ENCODE data around the gene AAMDC. TPM values are rescaled to one million over a fixed set of nuclear protein-coding genes. Genes with fewer than 3 reads are reported as not detected.
"Not testable (repeated sequence)": the region's sequence is repeated elsewhere in the genome, so short reads cannot be mapped to it uniquely, and the experiment has no call there.

Gene AAMDC
- total and polyA plus RNA-seq, 4 donors: 9.0 to 55.7 (median 27.5) TPM

- no CpG with 5 or more reads among the region's 4 CpGs for WGBS (ENCODE audit: insufficient coverage)
- peaks cover 13% of the 10 kb centered on the region for H3K36me3 ChIP-seq (ENCODE audit: control insufficient read depth, insufficient read depth, low read length)
- H3K4me3 ChIP-seq (ENCODE audit: low read depth, low read length): not testable (repeated sequence)
Observed at GRCh38 chr11:77890619-77891056, 69.7 kb downstream of the AAMDC start.

GRCh38 chr11:77891256-77891655 is 70.3 kb downstream of the AAMDC start:
- not testable (repeated sequence) for H3K36me3 ChIP-seq (ENCODE audit: control insufficient read depth, insufficient read depth, low read length); DNase-seq (ENCODE audit: low read depth in 4 of 6, low spot score in 6 of 6); H3K27me3 ChIP-seq (ENCODE audit: control insufficient read depth, insufficient read depth, low read length); H3K27ac ChIP-seq (ENCODE audit: low read depth, low read length); H3K4me1 ChIP-seq (ENCODE audit: control insufficient read depth, insufficient read depth, low read length); H3K9me3 ChIP-seq (ENCODE audit: control insufficient read depth, insufficient read depth, low read length); H3K4me3 ChIP-seq (ENCODE audit: low read depth, low read length)
- 98% methylated on average over 6 of the region's 7 CpGs for WGBS (ENCODE audit: insufficient coverage)

More at GRCh38 chr11:77890619-77891056, 69.7 kb downstream of the AAMDC start:
- not testable (repeated sequence) for H3K27ac ChIP-seq (ENCODE audit: low read depth, low read length); H3K9me3 ChIP-seq (ENCODE audit: control insufficient read depth, insufficient read depth, low read length); H3K27me3 ChIP-seq (ENCODE audit: control insufficient read depth, insufficient read depth, low read length); H3K4me1 ChIP-seq (ENCODE audit: control insufficient read depth, insufficient read depth, low read length); DNase-seq (ENCODE audit: low read depth in 4 of 6, low spot score in 6 of 6)

GRCh38 chr11:77891703-77892102 is 70.8 kb downstream of the AAMDC start:
- H3K27me3 ChIP-seq (ENCODE audit: control insufficient read depth, insufficient read depth, low read length); H3K36me3 ChIP-seq (ENCODE audit: control insufficient read depth, insufficient read depth, low read length); DNase-seq (ENCODE audit: low read depth in 4 of 6, low spot score in 6 of 6); H3K9me3 ChIP-seq (ENCODE audit: control insufficient read depth, insufficient read depth, low read length); H3K27ac ChIP-seq (ENCODE audit: low read depth, low read length); H3K4me1 ChIP-seq (ENCODE audit: control insufficient read depth, insufficient read depth, low read length); H3K4me3 ChIP-seq (ENCODE audit: low read depth, low read length): not testable (repeated sequence)
- WGBS (ENCODE audit: insufficient coverage): no CpG with 5 or more reads among the region's 4 CpGs

GRCh38 chr11:77894949-77895348 is 74.0 kb downstream of the AAMDC start:
- H3K9me3 ChIP-seq (ENCODE audit: control insufficient read depth, insufficient read depth, low read length); H3K27me3 ChIP-seq (ENCODE audit: control insufficient read depth, insufficient read depth, low read length); H3K4me3 ChIP-seq (ENCODE audit: low read depth, low read length); H3K4me1 ChIP-seq (ENCODE audit: control insufficient read depth, insufficient read depth, low read length); H3K36me3 ChIP-seq (ENCODE audit: control insufficient read depth, insufficient read depth, low read length); DNase-seq (ENCODE audit: low read depth in 4 of 6, low spot score in 6 of 6); H3K27ac ChIP-seq (ENCODE audit: low read depth, low read length): not testable (repeated sequence)
- no CpG with 5 or more reads among the region's 1 CpG for WGBS (ENCODE audit: insufficient coverage)

GRCh38 chr11:77908835-77909234 is 87.9 kb downstream of the AAMDC start:
- H3K9me3 ChIP-seq (ENCODE audit: control insufficient read depth, insufficient read depth, low read length): no peaks in the 10 kb centered on the region
- H3K27me3 ChIP-seq (ENCODE audit: control insufficient read depth, insufficient read depth, low read length): no peaks in the 10 kb centered on the region
- no peaks in the 10 kb centered on the region for H3K4me1 ChIP-seq (ENCODE audit: control insufficient read depth, insufficient read depth, low read length)
- WGBS (ENCODE audit: insufficient coverage): no CpG with 5 or more reads among the region's 2 CpGs
- H3K27ac ChIP-seq (ENCODE audit: low read depth, low read length): no peak overlapping the region
- H3K4me3 ChIP-seq (ENCODE audit: low read depth, low read length): no peak overlapping the region
- no peak for DNase-seq (ENCODE audit: low read depth in 4 of 6, low spot score in 6 of 6)
- H3K36me3 ChIP-seq (ENCODE audit: control insufficient read depth, insufficient read depth, low read length): no peaks in the 10 kb centered on the region

- H3K36me3 ChIP-seq (ENCODE audit: control insufficient read depth, insufficient read depth, low read length): no peaks in the 10 kb centered on the region
- no peak overlapping the region for H3K4me3 ChIP-seq (ENCODE audit: low read depth, low read length)
- no peak for DNase-seq (ENCODE audit: low read depth in 4 of 6, low spot score in 6 of 6)
- WGBS (ENCODE audit: insufficient coverage): no CpG with 5 or more reads among the region's 2 CpGs
- no peak overlapping the region for H3K27ac ChIP-seq (ENCODE audit: low read depth, low read length)
- no peaks in the 10 kb centered on the region for H3K4me1 ChIP-seq (ENCODE audit: control insufficient read depth, insufficient read depth, low read length)
- no peaks in the 10 kb centered on the region for H3K27me3 ChIP-seq (ENCODE audit: control insufficient read depth, insufficient read depth, low read length)
- H3K9me3 ChIP-seq (ENCODE audit: control insufficient read depth, insufficient read depth, low read length): no peaks in the 10 kb centered on the region
Observed at GRCh38 chr11:77909277-77909676, 88.3 kb downstream of the AAMDC start.

GRCh38 chr11:77910828-77911227 is 89.9 kb downstream of the AAMDC start:
- no CpG with 5 or more reads among the region's 6 CpGs for WGBS (ENCODE audit: insufficient coverage)
- DNase-seq (ENCODE audit: low read depth in 4 of 6, low spot score in 6 of 6): peak in 1 of 6 donors; percentile 19
- H3K4me1 ChIP-seq (ENCODE audit: control insufficient read depth, insufficient read depth, low read length); H3K27ac ChIP-seq (ENCODE audit: low read depth, low read length); H3K9me3 ChIP-seq (ENCODE audit: control insufficient read depth, insufficient read depth, low read length); H3K4me3 ChIP-seq (ENCODE audit: low read depth, low read length); H3K27me3 ChIP-seq (ENCODE audit: control insufficient read depth, insufficient read depth, low read length); H3K36me3 ChIP-seq (ENCODE audit: control insufficient read depth, insufficient read depth, low read length): not testable (repeated sequence)

- H3K27me3 ChIP-seq (ENCODE audit: control insufficient read depth, insufficient read depth, low read length); H3K4me3 ChIP-seq (ENCODE audit: low read depth, low read length); H3K4me1 ChIP-seq (ENCODE audit: control insufficient read depth, insufficient read depth, low read length); H3K9me3 ChIP-seq (ENCODE audit: control insufficient read depth, insufficient read depth, low read length); DNase-seq (ENCODE audit: low read depth in 4 of 6, low spot score in 6 of 6): not testable (repeated sequence)
- Histone ChIP-seq H3K36me3 (ENCODE audit: control insufficient read depth, insufficient read depth, low read length) (peaks cover 10% of the 10 kb centered on the region), H3K27ac (ENCODE audit: low read depth, low read length) (peak overlapping the region; percentile 40)
- WGBS (ENCODE audit: insufficient coverage): no CpG with 5 or more reads among the region's 4 CpGs
Observed at GRCh38 chr11:77913608-77914306, 92.8 kb downstream of the AAMDC start.

- WGBS (ENCODE audit: insufficient coverage): 41% methylated on average over 2 of the region's 4 CpGs
- not testable (repeated sequence) for H3K4me3 ChIP-seq (ENCODE audit: low read depth, low read length); H3K4me1 ChIP-seq (ENCODE audit: control insufficient read depth, insufficient read depth, low read length); H3K9me3 ChIP-seq (ENCODE audit: control insufficient read depth, insufficient read depth, low read length); H3K27me3 ChIP-seq (ENCODE audit: control insufficient read depth, insufficient read depth, low read length)
- peak in 5 of 6 donors; percentile 5 to 63 (median 9) for DNase-seq (ENCODE audit: low read depth in 4 of 6, low spot score in 6 of 6)
- H3K36me3 ChIP-seq (ENCODE audit: control insufficient read depth, insufficient read depth, low read length): peaks cover 10% of the 10 kb centered on the region
- peak overlapping the region; percentile 40 for H3K27ac ChIP-seq (ENCODE audit: low read depth, low read length)
Observed at GRCh38 chr11:77914307-77914791, 93.4 kb downstream of the AAMDC start.

- not testable (repeated sequence) for H3K9me3 ChIP-seq (ENCODE audit: control insufficient read depth, insufficient read depth, low read length); H3K4me1 ChIP-seq (ENCODE audit: control insufficient read depth, insufficient read depth, low read length); H3K27ac ChIP-seq (ENCODE audit: low read depth, low read length); H3K4me3 ChIP-seq (ENCODE audit: low read depth, low read length); DNase-seq (ENCODE audit: low read depth in 4 of 6, low spot score in 6 of 6); H3K27me3 ChIP-seq (ENCODE audit: control insufficient read depth, insufficient read depth, low read length)
- peaks cover 10% of the 10 kb centered on the region for H3K36me3 ChIP-seq (ENCODE audit: control insufficient read depth, insufficient read depth, low read length)
- no CpG with 5 or more reads among the region's 2 CpGs for whole genome bisulfite sequencing (ENCODE audit: insufficient coverage)
Observed at GRCh38 chr11:77917713-77918112, 96.8 kb downstream of the AAMDC start.

Data from spinal cord (tissue), 10 donors.